Neuronal stem cell (in vitro differentiated cells): ENCODE data around the gene TLR8.

Experiments used
- DNase-seq: peaks from one replicate; pipeline ENCODE4 v3.0.0-alpha.2; 2013; ENCODE audit warnings: low spot score
- H2AFZ ChIP-seq: one replicate; pipeline ENCODE4 v1.6.1; 2013; ENCODE audit warnings: mild to moderate bottlenecking, low read length, inconsistent platforms
- H2AK5ac ChIP-seq: 2 replicates; pipeline ENCODE4 v1.6.1; 2013; ENCODE audit warnings: low read depth, mild to moderate bottlenecking, inconsistent platforms, low read length, moderate library complexity, mixed read lengths
- H2BK120ac ChIP-seq: 2 replicates; pipeline ENCODE4 v1.6.1; 2013; ENCODE audit warnings: low read depth, mild to moderate bottlenecking, inconsistent platforms, low read length, moderate library complexity, mixed read lengths
- H2BK12ac ChIP-seq: one replicate; pipeline ENCODE4 v1.6.1; 2013; ENCODE audit warnings: low read length, inconsistent platforms
- H2BK15ac ChIP-seq: 2 replicates; pipeline ENCODE4 v1.6.1; 2013; ENCODE audit warnings: mild to moderate bottlenecking, low read length, inconsistent platforms, mixed read lengths
- H2BK5ac ChIP-seq: one replicate; pipeline ENCODE4 v1.6.1; 2013; ENCODE audit warnings: inconsistent platforms, mild to moderate bottlenecking, low read length, moderate library complexity
- H3K14ac ChIP-seq: one replicate; pipeline ENCODE4 v1.6.1; 2013; ENCODE audit warnings: low read length, inconsistent platforms
- H3K18ac ChIP-seq: 2 replicates; pipeline ENCODE4 v1.6.1; 2013; ENCODE audit warnings: low read length, inconsistent platforms
- H3K23ac ChIP-seq: 2 replicates; pipeline ENCODE4 v1.6.1; 2013; ENCODE audit warnings: low read depth, mild to moderate bottlenecking, mixed read lengths, low read length, inconsistent platforms; ENCODE audit not compliant: poor library complexity
- H3K27ac ChIP-seq: replicated peaks from 3 replicates; pipeline ENCODE4 v1.5.1; 2013; ENCODE audit warnings: low read length, inconsistent platforms
- H3K27me3 ChIP-seq, 3 experiments: 2 replicates each; pipeline ENCODE4 v1.6.1; 2013; ENCODE audit warnings: low read length in 3 of 3, mild to moderate bottlenecking in 2 of 3, inconsistent platforms in 1 of 3, low read depth in 1 of 3, mixed read lengths in 1 of 3, moderate library complexity in 1 of 3; ENCODE audit not compliant: control insufficient read depth in 3 of 3, insufficient read depth in 3 of 3
- H3K36me3 ChIP-seq, 2 donors: replicated peaks in 1 of 2; 2 replicates each; pipeline ENCODE4 v1.6.1; 2013; ENCODE audit warnings: low read length in 2 of 2; ENCODE audit not compliant: control insufficient read depth in 2 of 2, insufficient read depth in 2 of 2
- H3K4ac ChIP-seq: 2 replicates; pipeline ENCODE4 v1.6.1; 2013; ENCODE audit warnings: inconsistent platforms, mild to moderate bottlenecking, low read length, moderate library complexity
- H3K4me1 ChIP-seq, 2 donors: 1 replicate in 1 of 2; 2 replicates in 1 of 2; pipeline ENCODE4 v1.6.1; 2013; ENCODE audit warnings: low read length in 2 of 2, low read depth in 1 of 2; ENCODE audit not compliant: control insufficient read depth in 2 of 2, insufficient read depth in 1 of 2
- H3K4me2 ChIP-seq: one replicate; pipeline ENCODE4 v1.6.1; 2013; ENCODE audit warnings: mild to moderate bottlenecking, low read length, inconsistent platforms; ENCODE audit not compliant: insufficient read depth, poor library complexity, severe bottlenecking
- H3K4me3 ChIP-seq, 2 donors: 2 replicates each; pipeline ENCODE4 v1.5.1; 2013; ENCODE audit warnings: low read length in 2 of 2, mild to moderate bottlenecking in 2 of 2, inconsistent platforms in 1 of 2, moderate library complexity in 1 of 2
- H3K79me1 ChIP-seq: one replicate; pipeline ENCODE4 v1.6.1; 2013; ENCODE audit warnings: low read depth, mild to moderate bottlenecking, inconsistent platforms, low read length, moderate library complexity
- H3K9ac ChIP-seq: one replicate; pipeline ENCODE4 v1.6.1; 2013; ENCODE audit warnings: mild to moderate bottlenecking, low read depth, low read length, inconsistent platforms; ENCODE audit not compliant: poor library complexity
- H3K9me3 ChIP-seq, 2 donors: replicated peaks in 1 of 2; 2 replicates each; pipeline versions ENCODE3 to v1.6.1; 2013; ENCODE audit warnings: low read length in 2 of 2, mild to moderate bottlenecking in 2 of 2, inconsistent platforms in 1 of 2, low read depth in 1 of 2, mixed read lengths in 1 of 2, moderate library complexity in 1 of 2; ENCODE audit not compliant: control insufficient read depth in 2 of 2, insufficient read depth in 1 of 2
- H4K8ac ChIP-seq: one replicate; pipeline ENCODE4 v1.6.1; 2013; ENCODE audit warnings: low read depth, mild to moderate bottlenecking, inconsistent platforms, low read length, moderate library complexity
- H4K91ac ChIP-seq: one replicate; pipeline ENCODE4 v1.6.1; 2013; ENCODE audit warnings: low read length, low read depth, mild to moderate bottlenecking, inconsistent platforms; ENCODE audit not compliant: poor library complexity
- WGBS, 2 donors: extraction: QIAGEN DNeasy Blood & Tissue Kit; methylation state at CpG; one replicate each; pipeline ENCODE4 v1.1.7; 2013; ENCODE audit warnings: missing lambda C conversion rate in 2 of 2, mixed read lengths in 1 of 2; ENCODE audit not compliant: insufficient read length in 2 of 2, insufficient replicate concordance in 1 of 2; ENCODE audit errors: extremely low coverage in 2 of 2; 5-methylcytosine and 5-hydroxymethylcytosine counted together

Gene TLR8

GRCh38 chrX:12946406-12946805 lies 40.0 kb downstream of the TLR8 start:
- Histone ChIP-seq H3K14ac (no peak overlapping the region), H2BK12ac (no peak overlapping the region), H2BK120ac (no peak overlapping the region), H4K91ac (no peak overlapping the region), H4K8ac (no peak overlapping the region), H3K9ac (no peak overlapping the region), H3K27me3 (no peaks in the 10 kb centered on the region), H3K36me3 (no peaks in the 10 kb centered on the region), H2BK5ac (no peak overlapping the region), H3K9me3 (no peaks in the 10 kb centered on the region), H3K79me1 (no peaks in the 10 kb centered on the region), H2AFZ (peak overlapping the region; percentile 31), H3K4me1 (peaks cover 6 to 11% of the 10 kb centered on the region in 2 donors), H3K4me2 (no peak overlapping the region), H2AK5ac (no peak overlapping the region), H2BK15ac (no peak overlapping the region), H3K4me3 (no peak overlapping the region), H3K27ac (no peak overlapping the region), H3K18ac (no peak overlapping the region), H3K4ac (no peak overlapping the region), H3K23ac (no peak overlapping the region)
- WGBS, 2 donors = no CpG with 5 or more reads among the region's 4 CpGs
- no peak for DNase-seq

GRCh38 chrX:12946838-12947544 lies 40.6 kb downstream of the TLR8 start:
- no peak overlapping the region for H3K4me2 ChIP-seq
- H3K23ac ChIP-seq = no peak overlapping the region
- H3K36me3 ChIP-seq = no peaks in the 10 kb centered on the region
- no peaks in the 10 kb centered on the region for H3K27me3 ChIP-seq
- H4K8ac ChIP-seq = no peak overlapping the region
- no peak overlapping the region for H2BK15ac ChIP-seq
- H3K9me3 ChIP-seq = no peaks in the 10 kb centered on the region
- no peak overlapping the region for H3K18ac ChIP-seq
- H3K14ac ChIP-seq = no peak overlapping the region
- peaks cover 6 to 11% of the 10 kb centered on the region in 2 donors for H3K4me1 ChIP-seq
- no peak overlapping the region for H2BK120ac ChIP-seq
- H3K79me1 ChIP-seq = no peaks in the 10 kb centered on the region
- no peak overlapping the region for H3K9ac ChIP-seq
- H4K91ac ChIP-seq = no peak overlapping the region
- H2BK5ac ChIP-seq = no peak overlapping the region
- no peak overlapping the region for H2AK5ac ChIP-seq
- no peak overlapping the region for H3K4me3 ChIP-seq
- no CpG with 5 or more reads among the region's 5 CpGs for WGBS, 2 donors
- peak; percentile 67 for DNase-seq
- peak overlapping the region; percentile 31 for H2AFZ ChIP-seq
- no peak overlapping the region for H2BK12ac ChIP-seq
- no peak overlapping the region for H3K4ac ChIP-seq
- H3K27ac ChIP-seq = no peak overlapping the region

GRCh38 chrX:12947545-12948235 lies 41.3 kb downstream of the TLR8 start:
- Histone ChIP-seq H3K79me1 (no peaks in the 10 kb centered on the region), H2AK5ac (no peak overlapping the region), H3K14ac (no peak overlapping the region), H3K4me1 (peaks cover 6 to 11% of the 10 kb centered on the region in 2 donors), H3K18ac (no peak overlapping the region), H2BK12ac (no peak overlapping the region), H2AFZ (no peak overlapping the region), H3K9me3 (no peaks in the 10 kb centered on the region), H3K23ac (no peak overlapping the region), H4K8ac (no peak overlapping the region), H3K27me3 (no peaks in the 10 kb centered on the region), H3K4ac (no peak overlapping the region), H3K36me3 (no peaks in the 10 kb centered on the region), H3K9ac (no peak overlapping the region), H2BK5ac (no peak overlapping the region), H4K91ac (no peak overlapping the region), H2BK15ac (no peak overlapping the region), H3K27ac (no peak overlapping the region), H2BK120ac (no peak overlapping the region), H3K4me2 (no peak overlapping the region), H3K4me3 (no peak overlapping the region)
- no CpG with 5 or more reads among the region's 5 CpGs for WGBS, 2 donors
- DNase-seq = no peak

GRCh38 chrX:12948495-12948894 lies 42.1 kb downstream of the TLR8 start:
- H3K9me3 ChIP-seq = no peaks in the 10 kb centered on the region
- no peak overlapping the region for H3K14ac ChIP-seq
- H3K4me1 ChIP-seq = peaks cover 6 to 11% of the 10 kb centered on the region in 2 donors
- no peaks in the 10 kb centered on the region for H3K36me3 ChIP-seq
- WGBS, 2 donors = no CpG with 5 or more reads among the region's 2 CpGs
- no peak overlapping the region for H2BK12ac ChIP-seq
- H2AK5ac ChIP-seq = no peak overlapping the region
- no peak for DNase-seq
- H2BK15ac ChIP-seq = no peak overlapping the region
- H3K4me3 ChIP-seq = no peak overlapping the region
- no peak overlapping the region for H2BK120ac ChIP-seq
- no peak overlapping the region for H4K8ac ChIP-seq
- no peak overlapping the region for H3K27ac ChIP-seq
- H3K79me1 ChIP-seq = no peaks in the 10 kb centered on the region
- H3K4ac ChIP-seq = no peak overlapping the region
- no peak overlapping the region for H4K91ac ChIP-seq
- no peak overlapping the region for H3K9ac ChIP-seq
- no peaks in the 10 kb centered on the region for H3K27me3 ChIP-seq
- H3K4me2 ChIP-seq = no peak overlapping the region
- H2BK5ac ChIP-seq = no peak overlapping the region
- H3K23ac ChIP-seq = no peak overlapping the region
- no peak overlapping the region for H2AFZ ChIP-seq
- no peak overlapping the region for H3K18ac ChIP-seq
